K562 (cell line): Measurements from ENCODE around the gene MTMR10.

Source experiments
- CBX5 ChIP-seq: IDR thresholded peaks from 2 replicates; pipeline ENCODE4 v1.6.1; 2014; ENCODE audit warnings: low read depth, borderline replicate concordance
- CHD1 ChIP-seq: fragments of 200-600 bp; sonication (generic); IDR thresholded peaks from one replicate; pipeline ENCODE4 v1.6.1; 2012; ENCODE audit warnings: mild to moderate bottlenecking, moderate library complexity, low read length, inconsistent platforms
- CTCF ChIP-seq, 3 experiments: IDR thresholded peaks in 2 of 3; conservative IDR thresholded peaks in 1 of 3; 2 replicates each; pipeline ENCODE4 v1.5.1; 2011 to 2012; ENCODE audit warnings: low read length in 3 of 3, mild to moderate bottlenecking in 3 of 3, control low read depth in 2 of 3, improper control_type of control experiment in 1 of 3, inconsistent platforms in 1 of 3, low read depth in 1 of 3, mixed read lengths in 1 of 3, moderate library complexity in 1 of 3; ENCODE audit not compliant: insufficient read depth in 2 of 3
- DNMT1 ChIP-seq: fragments of 450-650 bp; IDR thresholded peaks from 2 replicates; pipeline ENCODE4 v1.6.1; 2016; ENCODE audit warnings: antibody characterized with exemption, mild to moderate bottlenecking
- KDM4B ChIP-seq, 2 experiments: fragments of 450-650 bp in 1 of 2; sonication (generic) in 1 of 2; IDR thresholded peaks; 2 replicates each; pipeline ENCODE4 v1.6.1; 2016 to 2017; ENCODE audit warnings: borderline replicate concordance in 2 of 2, antibody characterized with exemption in 1 of 2, low read depth in 1 of 2, mild to moderate bottlenecking in 1 of 2
- POLR2AphosphoS5 ChIP-seq: IDR thresholded peaks from 2 replicates; pipeline ENCODE4 v1.6.1; 2011; ENCODE audit warnings: mild to moderate bottlenecking, low read depth, low read length, moderate library complexity; ENCODE audit not compliant: control insufficient read depth, insufficient read depth
- RB1 ChIP-seq: fragments of 450-650 bp; IDR thresholded peaks from 2 replicates; pipeline ENCODE4 v1.6.1; 2017; ENCODE audit warnings: low read depth, mild to moderate bottlenecking
- REST ChIP-seq, 2 experiments: fragments of 450-650 bp; formaldehyde crosslinking in 1 of 2; IDR thresholded peaks; 2 replicates each; pipeline versions ENCODE4 v1.4.0 to v1.6.1; 2014 to 2020; ENCODE audit warnings: mild to moderate bottlenecking in 2 of 2, borderline replicate concordance in 1 of 2, low read depth in 1 of 2
- SPI1 ChIP-seq: IDR thresholded peaks from 2 replicates; pipeline ENCODE4 v1.6.1; 2011; ENCODE audit warnings: low read depth, low read length, control low read depth, borderline replicate concordance
- ZBTB33 ChIP-seq: sonication (generic); formaldehyde crosslinking; IDR thresholded peaks from 2 replicates; pipeline ENCODE4 v1.8.1; 2023; ENCODE audit warnings: mild to moderate bottlenecking, missing genetic modification reagents
- ZNF347 ChIP-seq: fragments of 450-650 bp; formaldehyde crosslinking; IDR thresholded peaks from 2 replicates; pipeline ENCODE4 v1.4.0; 2020; ENCODE audit warnings: low read depth, mild to moderate bottlenecking, moderate library complexity

GRCh38 chr15:31037731-31038477, 46.5 kb upstream of the MTMR10 start:
- TF ChIP-seq DNMT1: no peak
- no peak for TF ChIP-seq SPI1
- no peak for TF ChIP-seq REST (IDR thresholded peaks at IDR 0.05; ENCODE audit: borderline replicate concordance)
- TF ChIP-seq REST (CRISPR knock-in tag; IDR thresholded peaks at IDR 0.05; ENCODE audit: low read depth): no peak
- TF ChIP-seq ZBTB33 (CRISPR knock-in tag): no peak
- TF ChIP-seq CHD1: no peak
- TF ChIP-seq POLR2AphosphoS5: no peak
- no peak for TF ChIP-seq CBX5
- TF ChIP-seq CTCF (IDR thresholded peaks at IDR 0.05 in 2 of 3, conservative IDR thresholded peaks at IDR 0.05 in 1 of 3; ENCODE audit: insufficient read depth in 2 of 3, low read depth in 1 of 3, low read length in 3 of 3): no peak
- TF ChIP-seq RB1: no peak
- TF ChIP-seq KDM4B (IDR thresholded peaks at IDR 0.05; ENCODE audit: borderline replicate concordance in 2 of 2, low read depth in 1 of 2): no peak
- TF ChIP-seq ZNF347 (CRISPR knock-in tag): no peak
